GM18870 (cell line): Measurements from ENCODE around the gene ACTA2.

Experiments used
- ATAC-seq: cut with Tn5 transposase; IDR thresholded peaks from one replicate; pipeline ENCODE4 v1.9.1; 2021; ENCODE audit warnings: moderate library complexity; ENCODE audit not compliant: unreplicated experiment

The ACTA2 gene

GRCh38 chr10:88923520-88923919 is 29.1 kb downstream of the ACTA2 start:
- ATAC-seq, result no peak

GRCh38 chr10:88922041-88922440 is 30.5 kb downstream of the ACTA2 start:
- ATAC-seq, result no peak

GRCh38 chr10:88920986-88921593 is 31.5 kb downstream of the ACTA2 start:
- no peak for ATAC-seq

- ATAC-seq, result no peak
These were observed 32.4 kb downstream of the ACTA2 start for GRCh38 chr10:88920198-88920597.

GRCh38 chr10:88919041-88919440 is 33.5 kb downstream of the ACTA2 start:
- ATAC-seq, result no peak

GRCh38 chr10:88918191-88918905 is 34.2 kb downstream of the ACTA2 start:
- no peak for ATAC-seq

- no peak for ATAC-seq
These were observed 35.6 kb downstream of the ACTA2 start for GRCh38 chr10:88916986-88917385.

- no peak for ATAC-seq
These were observed 36.3 kb downstream of the ACTA2 start for GRCh38 chr10:88916231-88916630.

GRCh38 chr10:88915781-88916180 is 36.8 kb downstream of the ACTA2 start:
- ATAC-seq, result no peak

GRCh38 chr10:88913788-88914187 is 38.8 kb downstream of the ACTA2 start:
- no peak for ATAC-seq

- ATAC-seq, result no peak
These were observed 39.4 kb downstream of the ACTA2 start for GRCh38 chr10:88913127-88913526.

GRCh38 chr10:88911851-88912250 is 40.7 kb downstream of the ACTA2 start:
- ATAC-seq, result no peak

- no peak for ATAC-seq
These were observed 41.5 kb downstream of the ACTA2 start for GRCh38 chr10:88911116-88911515.

- ATAC-seq, result no peak
These were observed 44.4 kb downstream of the ACTA2 start for GRCh38 chr10:88908194-88908593.

GRCh38 chr10:88906921-88907320 is 45.7 kb downstream of the ACTA2 start:
- ATAC-seq, result no peak

GRCh38 chr10:88903715-88904114 is 48.9 kb downstream of the ACTA2 start:
- no peak for ATAC-seq

GRCh38 chr10:88901984-88902789 is 50.4 kb downstream of the ACTA2 start:
- ATAC-seq, result peak; percentile 37

- peak; percentile 89 for ATAC-seq
These were observed 51.2 kb downstream of the ACTA2 start for GRCh38 chr10:88901206-88901983.

GRCh38 chr10:88899886-88900285 is 52.7 kb downstream of the ACTA2 start:
- no peak for ATAC-seq

- ATAC-seq, result no peak
These were observed 53.8 kb downstream of the ACTA2 start for GRCh38 chr10:88898727-88899126.
